ENCODE results near the gene PEAK1. TPM values are rescaled to one million over a fixed set of nuclear protein-coding genes. Genes with fewer than 3 reads are reported as not detected.

Gene PEAK1
- polyA plus RNA-seq, 1 donor (not counting 4 experiments of a cell fraction or from before 2014, with no cell fraction given): 5.9 TPM

- DNase-seq (ENCODE audit: low read depth, low spot score) (no peak), FAIRE-seq (no peak)
- Histone ChIP-seq H3K4me3 (ENCODE audit: control insufficient read depth in 2 of 3, extremely low read depth in 1 of 3, insufficient read depth in 2 of 3, low read depth in 1 of 3, low read length in 3 of 3) (no peak overlapping the region), H3K27me3 (ENCODE audit: control insufficient read depth, extremely low read depth, insufficient read depth, low read length) (no peaks in the 10 kb centered on the region), H2AFZ (ENCODE audit: control insufficient read depth, low read length) (no peak overlapping the region), H3K9ac (ENCODE audit: control insufficient read depth, extremely low read depth, insufficient read depth, low read length) (no peak overlapping the region), H3K79me2 (ENCODE audit: control insufficient read depth, insufficient read depth, low read length) (no peaks in the 10 kb centered on the region), H3K9me3 (ENCODE audit: control insufficient read depth, low read depth, low read length) (no peaks in the 10 kb centered on the region), H3K9me1 (ENCODE audit: control insufficient read depth, extremely low read depth, insufficient read depth, low read length) (no peaks in the 10 kb centered on the region), H3K36me3 (ENCODE audit: control insufficient read depth in 2 of 2, extremely low read depth in 1 of 2, insufficient read depth in 2 of 2, low read length in 2 of 2) (peaks cover 1 to 4% of the 10 kb centered on the region in 2 experiments), H3K27ac (ENCODE audit: control insufficient read depth, insufficient read depth, low read length) (no peak overlapping the region), H3K4me2 (ENCODE audit: control insufficient read depth, extremely low read depth, insufficient read depth, low read depth, low read length) (no peak overlapping the region), H4K20me1 (ENCODE audit: control insufficient read depth, extremely low read depth, insufficient read depth, low read length) (no peaks in the 10 kb centered on the region), H3K4me1 (ENCODE audit: control insufficient read depth, extremely low read depth, insufficient read depth, low read length) (no peaks in the 10 kb centered on the region)
- dilution Hi-C loops (cut with MboI; ENCODE audit: extremely low pct_ligation_motif_present, low sequenced_read_pairs): no loop called here
- TF ChIP-seq EZH2 (IDR thresholded peaks at IDR 0.05; ENCODE audit: low read length) (no peak), CTCF (optimal IDR thresholded peaks at IDR 0.05 in 1 of 3, IDR thresholded peaks at IDR 0.05 in 1 of 3, conservative IDR thresholded peaks at IDR 0.05 in 1 of 3; ENCODE audit: extremely low read depth in 1 of 3, insufficient read depth in 2 of 3, low read length in 3 of 3) (no peak)
These were observed 366.2 kb downstream of the PEAK1 start for GRCh38 chr15:77053709-77054108.

- Histone ChIP-seq H3K27me3 (ENCODE audit: control insufficient read depth, extremely low read depth, insufficient read depth, low read length) (no peaks in the 10 kb centered on the region), H3K36me3 (ENCODE audit: control insufficient read depth in 2 of 2, extremely low read depth in 1 of 2, insufficient read depth in 2 of 2, low read length in 2 of 2) (peaks cover 1 to 4% of the 10 kb centered on the region in 2 experiments), H4K20me1 (ENCODE audit: control insufficient read depth, extremely low read depth, insufficient read depth, low read length) (no peaks in the 10 kb centered on the region), H3K9me3 (ENCODE audit: control insufficient read depth, low read depth, low read length) (no peaks in the 10 kb centered on the region), H3K9me1 (ENCODE audit: control insufficient read depth, extremely low read depth, insufficient read depth, low read length) (no peaks in the 10 kb centered on the region), H3K4me3 (ENCODE audit: control insufficient read depth in 2 of 3, extremely low read depth in 1 of 3, insufficient read depth in 2 of 3, low read depth in 1 of 3, low read length in 3 of 3) (no peak overlapping the region), H2AFZ (ENCODE audit: control insufficient read depth, low read length) (no peak overlapping the region), H3K4me1 (ENCODE audit: control insufficient read depth, extremely low read depth, insufficient read depth, low read length) (no peaks in the 10 kb centered on the region), H3K79me2 (ENCODE audit: control insufficient read depth, insufficient read depth, low read length) (no peaks in the 10 kb centered on the region), H3K27ac (ENCODE audit: control insufficient read depth, insufficient read depth, low read length) (no peak overlapping the region), H3K9ac (ENCODE audit: control insufficient read depth, extremely low read depth, insufficient read depth, low read length) (no peak overlapping the region), H3K4me2 (ENCODE audit: control insufficient read depth, extremely low read depth, insufficient read depth, low read depth, low read length) (no peak overlapping the region)
- TF ChIP-seq CTCF (optimal IDR thresholded peaks at IDR 0.05 in 1 of 3, IDR thresholded peaks at IDR 0.05 in 1 of 3, conservative IDR thresholded peaks at IDR 0.05 in 1 of 3; ENCODE audit: extremely low read depth in 1 of 3, insufficient read depth in 2 of 3, low read length in 3 of 3): no peak
- TF ChIP-seq EZH2 (IDR thresholded peaks at IDR 0.05; ENCODE audit: low read length): no peak
- FAIRE-seq: no peak
- no peak for DNase-seq (ENCODE audit: low read depth, low spot score)
- dilution Hi-C loops (cut with MboI; ENCODE audit: extremely low pct_ligation_motif_present, low sequenced_read_pairs): no loop called here
These were observed 367.3 kb downstream of the PEAK1 start for GRCh38 chr15:77052556-77052955.

Other genes starting within 250 kb of the PEAK1 start
- 32.2 to 44.6 TPM (median 36.1 TPM) in 3 replicates for gene HMG20A, start 784 bp upstream of the PEAK1 start, polyA plus RNA-seq
- gene LINGO1, start 212.8 kb upstream of the PEAK1 start, polyA plus RNA-seq: 0.06 TPM in 1 of 3 replicates, not detected in the others

All from keratinocyte (primary cell).